HG02943 (cell line): ENCODE data around the gene CANX.
"Not testable (repeated sequence)": the region's sequence is repeated elsewhere in the genome, so short reads cannot be mapped to it uniquely, and the experiment has no call there.

Experiments used
- ATAC-seq: cut with Tn5 transposase; IDR thresholded peaks from one replicate; pipeline ENCODE4 v1.9.1; 2021; ENCODE audit warnings: mild to moderate bottlenecking, low read depth, moderate library complexity; ENCODE audit not compliant: unreplicated experiment

CANX gene

GRCh38 chr5:179698935-179699615 lies at the start of gene CANX:
TSS of gene CANX (plus strand) at chr5:179698967. CDS start at chr5:179705682, 6,715 bp downstream.
- peak; percentile 3 for ATAC-seq

- not testable (repeated sequence) for ATAC-seq
Measured at GRCh38 chr5:179649166-179649703, 49.5 kb upstream of the CANX start.

GRCh38 chr5:179650245-179650644 lies 48.5 kb upstream of the CANX start:
- not testable (repeated sequence) for ATAC-seq

- ATAC-seq: not testable (repeated sequence)
Measured at GRCh38 chr5:179653135-179653534, 45.6 kb upstream of the CANX start.

GRCh38 chr5:179657302-179658178 lies 41.2 kb upstream of the CANX start:
- peak; percentile 82 for ATAC-seq

- ATAC-seq: peak; percentile 53
Measured at GRCh38 chr5:179658179-179658856, 40.4 kb upstream of the CANX start.

GRCh38 chr5:179661647-179662046 lies 37.1 kb upstream of the CANX start:
- ATAC-seq: not testable (repeated sequence)

GRCh38 chr5:179668391-179668790 lies 30.4 kb upstream of the CANX start:
- no peak for ATAC-seq

GRCh38 chr5:179678223-179679013 lies 20.3 kb upstream of the CANX start:
- ATAC-seq: peak; percentile 79

GRCh38 chr5:179679014-179679674 lies 19.6 kb upstream of the CANX start:
- ATAC-seq: peak; percentile 6

- no peak for ATAC-seq
Measured at GRCh38 chr5:179680014-179680779, 18.6 kb upstream of the CANX start.

- no peak for ATAC-seq
Measured at GRCh38 chr5:179680780-179681401, 17.9 kb upstream of the CANX start, which contains the start of gene CBY3. TSS of gene CBY3 (minus strand) at chr5:179681034. CDS start at chr5:179680918, 116 bp downstream.

GRCh38 chr5:179689212-179689611 lies 9.6 kb upstream of the CANX start:
- not testable (repeated sequence) for ATAC-seq

GRCh38 chr5:179694561-179694960 lies 4.2 kb upstream of the CANX start:
- no peak for ATAC-seq

GRCh38 chr5:179696603-179697002 lies 2.2 kb upstream of the CANX start:
- ATAC-seq: no peak

- ATAC-seq: no peak
Measured at GRCh38 chr5:179697108-179697507, 1.7 kb upstream of the CANX start.

- not testable (repeated sequence) for ATAC-seq
Measured at GRCh38 chr5:179697543-179697942, 1.2 kb upstream of the CANX start.
